Liver (tissue), 3 donors: ENCODE data around the gene PPP1R2.

Experiments used
- CTCF ChIP-seq: fragments of 150-350 bp; IDR thresholded peaks from 2 replicates; pipeline ENCODE4 v1.5.1; 2017; ENCODE audit warnings: improper control_type of control experiment, low read depth, low read length; ENCODE audit not compliant: missing input control
- EGR1 ChIP-seq, 2 donors: IDR thresholded peaks; 2 replicates each; pipeline ENCODE4 v1.6.1; 2016 to 2018; ENCODE audit warnings: antibody characterized with exemption in 2 of 2, low read depth in 2 of 2
- GABPA ChIP-seq, 2 donors: IDR thresholded peaks in 1 of 2; conservative IDR thresholded peaks in 1 of 2; 2 replicates each; pipeline ENCODE4 v1.6.1; 2016; ENCODE audit warnings: antibody characterized with exemption in 2 of 2, mild to moderate bottlenecking in 1 of 2, moderate library complexity in 1 of 2
- NR2F2 ChIP-seq: IDR thresholded peaks from 2 replicates; pipeline ENCODE4 v1.6.1; 2016; ENCODE audit warnings: antibody characterized with exemption
- RAD21 ChIP-seq, 2 donors: IDR thresholded peaks; 2 replicates each; pipeline ENCODE4 v1.6.1; 2016; ENCODE audit warnings: antibody characterized with exemption in 2 of 2, mild to moderate bottlenecking in 2 of 2
- REST ChIP-seq: IDR thresholded peaks from 2 replicates; pipeline ENCODE4 v1.6.1; 2016; ENCODE audit warnings: antibody characterized with exemption, mild to moderate bottlenecking
- RXRA ChIP-seq, 2 donors: IDR thresholded peaks; 2 replicates each; pipeline ENCODE4 v1.6.1; 2017 to 2018; ENCODE audit warnings: antibody characterized with exemption in 2 of 2, mild to moderate bottlenecking in 1 of 2
- SP1 ChIP-seq: IDR thresholded peaks from 2 replicates; pipeline ENCODE4 v1.6.1; 2018; ENCODE audit warnings: antibody characterized with exemption, mild to moderate bottlenecking
- TAF1 ChIP-seq: conservative IDR thresholded peaks from 2 replicates; pipeline ENCODE4 v1.6.1; 2016; ENCODE audit warnings: antibody characterized with exemption, mild to moderate bottlenecking
- YY1 ChIP-seq: IDR thresholded peaks from 2 replicates; pipeline ENCODE4 v1.6.1; 2016; ENCODE audit warnings: antibody characterized with exemption, mild to moderate bottlenecking
- TF ChIP-seq, protein P1 (sequence below): IDR thresholded peaks from 2 replicates; pipeline ENCODE4 v1.6.1; 2016; ENCODE audit warnings: antibody characterized with exemption
- TF ChIP-seq, protein P2 (sequence below): IDR thresholded peaks from 2 replicates; pipeline ENCODE4 v1.6.1; 2016; ENCODE audit warnings: antibody characterized with exemption
- TF ChIP-seq, protein P3 (sequence below): IDR thresholded peaks from 2 replicates; pipeline ENCODE4 v1.6.1; 2016; ENCODE audit warnings: antibody characterized with exemption
- donor health status: healthy.
- donor health status: healthy.

GRCh38 chr3:195570912-195571311 lies 27.8 kb upstream of the PPP1R2 start:
- TF ChIP-seq REST (no peak), CTCF (no peak), YY1 (no peak), GABPA (IDR thresholded peaks at IDR 0.05 in 1 of 2, conservative IDR thresholded peaks at IDR 0.05 in 1 of 2) (no peak), RXRA (IDR thresholded peaks at IDR 0.05) (no peak), SP1 (no peak), TAF1 (no peak), EGR1 (IDR thresholded peaks at IDR 0.05; ENCODE audit: low read depth in 2 of 2) (no peak), RAD21 (IDR thresholded peaks at IDR 0.05) (no peak), NR2F2 (no peak)
- TF ChIP-seq, protein P1, sequence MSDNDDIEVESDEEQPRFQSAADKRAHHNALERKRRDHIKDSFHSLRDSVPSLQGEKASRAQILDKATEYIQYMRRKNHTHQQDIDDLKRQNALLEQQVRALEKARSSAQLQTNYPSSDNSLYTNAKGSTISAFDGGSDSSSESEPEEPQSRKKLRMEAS: no peak
- TF ChIP-seq, protein P2, sequence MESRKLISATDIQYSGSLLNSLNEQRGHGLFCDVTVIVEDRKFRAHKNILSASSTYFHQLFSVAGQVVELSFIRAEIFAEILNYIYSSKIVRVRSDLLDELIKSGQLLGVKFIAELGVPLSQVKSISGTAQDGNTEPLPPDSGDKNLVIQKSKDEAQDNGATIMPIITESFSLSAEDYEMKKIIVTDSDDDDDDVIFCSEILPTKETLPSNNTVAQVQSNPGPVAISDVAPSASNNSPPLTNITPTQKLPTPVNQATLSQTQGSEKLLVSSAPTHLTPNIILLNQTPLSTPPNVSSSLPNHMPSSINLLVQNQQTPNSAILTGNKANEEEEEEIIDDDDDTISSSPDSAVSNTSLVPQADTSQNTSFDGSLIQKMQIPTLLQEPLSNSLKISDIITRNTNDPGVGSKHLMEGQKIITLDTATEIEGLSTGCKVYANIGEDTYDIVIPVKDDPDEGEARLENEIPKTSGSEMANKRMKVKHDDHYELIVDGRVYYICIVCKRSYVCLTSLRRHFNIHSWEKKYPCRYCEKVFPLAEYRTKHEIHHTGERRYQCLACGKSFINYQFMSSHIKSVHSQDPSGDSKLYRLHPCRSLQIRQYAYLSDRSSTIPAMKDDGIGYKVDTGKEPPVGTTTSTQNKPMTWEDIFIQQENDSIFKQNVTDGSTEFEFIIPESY: no peak
- TF ChIP-seq, protein P3, sequence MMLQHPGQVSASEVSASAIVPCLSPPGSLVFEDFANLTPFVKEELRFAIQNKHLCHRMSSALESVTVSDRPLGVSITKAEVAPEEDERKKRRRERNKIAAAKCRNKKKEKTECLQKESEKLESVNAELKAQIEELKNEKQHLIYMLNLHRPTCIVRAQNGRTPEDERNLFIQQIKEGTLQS: no peak
